NCI-H345 treated with DMSO at 0.1 percent for 48 hours (cell line): ENCODE measurements around the gene PRDM15.

Source experiments
- DNase-seq: peaks from one replicate; lab custom pipeline; 2025; ENCODE audit not compliant: unreplicated experiment; lab: John Stamatoyannopoulos, UW

Gene PRDM15

GRCh38 chr21:41887667-41888066 is 8.5 kb upstream of the PRDM15 start:
- DNase-seq: no peak

- DNase-seq: no peak
These were observed 7.2 kb upstream of the PRDM15 start for GRCh38 chr21:41886328-41886727.

DNA sequence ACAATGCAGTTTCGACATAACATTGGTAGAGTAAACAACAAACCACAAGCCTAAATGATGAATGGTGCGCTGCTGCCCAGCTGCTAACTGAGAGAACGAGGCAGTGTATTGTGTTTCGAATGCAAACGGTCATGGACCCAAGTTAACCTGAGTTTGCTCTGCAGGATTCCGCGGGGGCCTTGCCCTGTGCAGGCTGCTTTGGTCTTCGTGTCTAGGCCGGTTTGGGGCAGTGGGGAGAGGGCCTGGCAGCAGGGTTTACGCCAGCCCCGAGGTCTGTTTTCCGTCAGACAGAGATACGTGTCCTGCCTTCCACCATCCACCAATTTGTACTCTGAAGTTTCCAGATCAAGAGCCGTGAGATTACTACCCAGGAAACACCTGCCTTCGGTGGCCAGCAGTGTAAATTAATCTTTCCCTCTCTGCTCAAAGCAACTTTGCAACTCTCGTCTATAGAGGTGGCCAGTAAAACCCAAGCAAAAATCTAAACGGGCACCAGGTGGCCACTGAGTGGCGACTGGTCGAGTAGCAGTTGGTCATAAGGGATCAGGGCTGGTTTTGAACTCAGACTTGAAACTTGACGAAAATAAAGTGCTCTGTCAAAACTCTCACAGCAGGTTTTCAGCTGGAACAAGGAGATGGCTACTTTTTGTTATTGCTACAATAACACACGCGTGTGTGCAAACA is 6.3 kb upstream of the PRDM15 start:
- DNase-seq: no peak

DNA sequence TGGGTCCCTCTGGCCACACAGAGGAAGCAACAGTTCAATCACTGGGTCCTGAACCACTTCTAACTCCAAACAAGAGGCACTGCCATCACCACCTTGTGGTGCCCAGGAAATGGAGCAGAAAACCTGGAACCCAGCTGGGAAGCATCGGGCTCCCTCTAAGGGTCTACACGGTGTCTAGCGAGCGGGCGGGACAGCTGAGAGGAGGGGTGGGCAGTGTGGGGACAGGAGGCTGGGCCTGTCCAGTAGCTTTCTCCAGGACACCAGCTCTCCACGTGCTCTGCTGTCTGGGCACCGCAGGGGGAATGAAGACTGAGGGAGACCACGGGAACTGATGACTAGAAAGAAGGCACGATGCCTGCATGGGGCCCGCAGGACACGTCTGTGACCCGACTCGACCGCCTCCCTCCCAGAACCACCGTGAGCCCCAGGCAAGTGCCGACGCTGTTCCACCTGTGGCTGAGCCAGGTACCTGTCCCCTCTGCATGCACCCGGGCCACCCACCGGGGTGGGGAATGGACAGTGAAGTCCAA is 5.4 kb upstream of the PRDM15 start:
- no peak for DNase-seq

DNA sequence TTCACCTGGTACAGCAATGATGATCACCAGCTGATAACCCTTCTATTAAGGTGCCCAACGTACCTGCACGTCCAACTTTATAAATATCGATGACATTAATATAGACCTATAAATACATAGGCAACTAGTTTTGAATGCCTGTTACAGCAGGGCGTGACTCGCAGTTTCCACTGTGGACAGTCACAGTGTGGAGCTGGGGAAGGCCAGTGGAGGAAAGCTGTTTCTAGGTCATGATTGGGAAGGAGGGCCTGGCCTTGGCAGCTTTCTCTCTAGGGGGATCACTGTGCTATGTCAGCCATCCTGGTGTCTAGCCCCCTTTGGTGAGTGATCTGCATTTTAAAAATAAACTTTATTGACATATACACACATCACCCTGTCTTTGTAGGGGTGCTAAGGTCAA is 4.4 kb upstream of the PRDM15 start:
- DNase-seq: no peak

GRCh38 chr21:41881051-41881450 is 1.9 kb upstream of the PRDM15 start:
- no peak for DNase-seq

GRCh38 chr21:41880153-41880552 is 1.0 kb upstream of the PRDM15 start:
- DNase-seq: no peak

DNA sequence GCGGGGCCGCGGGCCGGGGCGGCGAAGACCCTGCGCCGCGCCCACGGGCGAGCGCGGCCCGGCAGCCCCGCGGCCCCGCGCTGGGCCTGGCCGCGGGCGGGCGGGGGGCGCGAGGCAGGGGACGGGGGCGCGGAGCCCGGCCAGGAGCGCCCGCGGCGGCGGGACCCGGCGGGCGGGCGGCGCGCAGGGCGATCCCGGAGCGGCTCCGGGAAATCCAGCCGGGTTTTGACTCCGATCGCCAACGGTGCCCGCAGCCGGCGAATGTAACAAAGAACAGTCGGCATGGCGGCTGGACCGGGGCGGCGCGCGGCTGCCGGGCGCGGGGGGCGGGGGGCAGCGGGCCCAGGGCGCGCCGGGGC is 334 bp downstream of the PRDM15 start:
- DNase-seq: peak; percentile 64

GRCh38 chr21:41877901-41878830 is 978 bp downstream of the PRDM15 start:
- DNase-seq: peak; percentile 37

DNA sequence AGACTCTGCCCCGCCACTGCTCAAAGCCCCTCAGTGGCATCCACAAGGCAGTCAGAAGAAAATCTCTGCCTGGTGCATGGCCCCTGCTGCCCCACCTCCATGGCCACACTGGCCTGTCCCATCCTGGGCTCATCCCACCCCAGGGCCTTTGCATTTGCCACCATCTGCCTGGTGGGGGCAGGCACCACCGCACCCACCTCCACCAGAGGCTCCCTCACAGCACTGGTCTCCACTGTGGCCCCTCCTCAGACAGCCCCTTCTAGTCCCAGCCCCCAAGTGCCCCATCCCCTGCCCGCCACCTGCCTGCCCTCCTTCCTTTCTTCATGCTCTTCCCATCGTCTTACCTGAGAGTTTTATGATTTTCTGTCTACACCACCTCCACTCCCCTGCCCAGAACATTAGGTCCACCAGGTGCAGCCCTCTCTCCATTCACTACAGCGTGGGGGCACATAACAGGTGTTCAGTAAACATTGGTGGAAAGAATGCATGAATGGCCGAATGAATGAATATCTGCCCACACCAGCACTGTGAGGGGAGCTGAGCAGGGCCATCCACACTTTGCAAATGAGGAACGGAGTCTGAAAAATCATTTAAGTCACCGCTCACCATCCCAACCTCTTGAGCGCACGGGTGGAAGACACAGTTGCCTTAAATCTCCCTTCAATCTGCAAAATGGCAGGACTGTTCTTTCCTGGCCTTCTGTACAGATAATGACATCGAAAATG is 2.1 kb downstream of the PRDM15 start:
- no peak for DNase-seq

DNA sequence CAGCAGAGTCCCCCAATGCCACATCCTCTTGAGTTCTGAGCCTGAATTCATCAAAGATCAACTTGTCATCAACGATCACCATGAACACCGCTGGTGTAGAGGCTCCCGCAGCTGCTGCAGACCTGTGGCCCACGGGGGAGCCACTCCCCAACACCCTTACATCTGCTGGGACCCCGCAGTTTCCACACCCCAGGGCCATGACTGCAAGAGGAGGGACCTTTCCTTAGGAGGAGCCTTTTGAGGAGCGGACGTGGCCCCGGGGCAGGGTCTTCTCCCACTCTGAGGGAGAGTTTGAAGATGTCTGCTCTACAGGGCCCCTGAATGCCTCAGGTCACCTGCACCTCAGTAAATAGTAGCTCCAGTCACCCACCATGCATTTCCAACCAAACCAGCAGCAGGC is 2.7 kb downstream of the PRDM15 start:
- DNase-seq: no peak

DNA sequence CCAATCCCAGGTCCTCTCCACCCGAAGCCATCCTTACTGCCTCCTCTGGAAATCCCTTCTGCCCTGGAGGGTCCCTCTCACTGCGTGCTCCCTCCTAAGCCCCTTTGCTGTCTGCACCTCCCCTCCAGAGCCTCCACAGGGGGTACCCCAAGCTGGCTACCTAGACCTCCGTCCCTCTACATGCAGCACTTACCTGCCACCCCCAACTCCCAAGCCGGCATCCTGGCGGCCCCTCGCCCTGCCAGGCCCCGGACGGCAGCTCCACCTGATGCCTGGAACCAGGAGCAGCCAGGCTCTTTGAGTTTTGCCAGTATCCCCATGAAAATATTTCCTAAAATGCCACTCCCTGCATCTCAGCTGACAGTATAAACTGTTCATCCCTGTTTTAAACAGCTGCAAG is 4.1 kb downstream of the PRDM15 start:
- DNase-seq: no peak

- no peak for DNase-seq
These were observed 4.5 kb downstream of the PRDM15 start for GRCh38 chr21:41874611-41875010.

DNA sequence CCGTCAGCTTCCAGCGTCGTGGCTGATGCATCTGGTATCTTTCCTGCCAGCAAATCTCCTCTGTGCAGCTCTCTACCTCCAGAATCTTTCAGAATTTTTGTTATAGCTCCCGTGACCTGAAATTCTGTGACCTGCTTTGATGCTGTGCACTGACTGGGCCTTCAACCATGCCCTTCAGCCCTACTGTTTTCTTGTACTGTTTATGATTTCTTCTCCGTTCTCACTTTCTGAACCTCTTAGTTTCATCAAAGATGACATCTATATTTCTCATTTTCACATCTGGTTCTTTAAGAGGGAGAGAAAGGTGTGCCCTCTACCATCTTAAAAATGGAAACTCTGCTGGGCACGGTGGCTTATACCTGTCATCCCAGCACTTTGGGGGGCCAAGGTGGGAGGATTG is 5.7 kb downstream of the PRDM15 start:
- no peak for DNase-seq

DNA sequence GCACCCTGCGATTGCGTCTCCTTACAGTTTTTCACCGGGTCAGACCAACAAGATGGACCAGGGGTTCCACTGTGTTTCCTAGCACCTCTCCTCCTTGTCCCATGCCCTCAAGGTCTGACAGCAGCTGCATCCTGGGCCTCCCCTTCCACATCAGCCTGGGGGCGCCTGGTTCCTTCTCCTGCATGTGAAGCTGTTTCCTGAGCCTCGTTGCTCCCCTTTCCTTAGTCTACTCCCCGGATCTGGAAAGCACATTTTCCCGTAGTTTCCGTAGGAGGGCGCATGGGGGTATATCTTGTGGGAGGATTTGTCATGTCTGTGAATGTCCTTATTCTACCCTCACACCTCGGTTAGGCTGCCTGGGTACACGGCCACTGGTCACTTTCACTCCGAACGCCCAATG is 6.1 kb downstream of the PRDM15 start:
- no peak for DNase-seq

GRCh38 chr21:41871293-41872030 is 7.7 kb downstream of the PRDM15 start:
- no peak for DNase-seq

DNA sequence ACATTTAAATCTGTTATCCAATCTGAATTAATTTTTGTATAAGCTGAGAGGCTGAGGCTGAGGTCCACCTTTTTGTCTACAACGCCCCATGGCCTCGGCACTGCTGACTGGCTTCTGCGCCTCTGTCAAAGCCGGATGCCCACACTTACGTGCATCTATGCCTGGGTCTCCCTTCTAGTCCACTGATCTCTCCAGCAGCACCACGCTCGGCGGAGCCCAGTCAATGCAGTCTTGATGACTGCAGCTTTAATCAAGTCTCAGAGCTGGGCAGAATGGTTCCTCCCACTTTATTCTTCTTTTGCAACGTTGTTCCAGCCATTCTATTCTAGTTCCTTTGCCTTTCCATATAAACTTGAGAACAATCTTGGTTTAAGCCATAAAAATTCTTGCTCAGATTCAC is 9.4 kb downstream of the PRDM15 start:
- no peak for DNase-seq

DNA sequence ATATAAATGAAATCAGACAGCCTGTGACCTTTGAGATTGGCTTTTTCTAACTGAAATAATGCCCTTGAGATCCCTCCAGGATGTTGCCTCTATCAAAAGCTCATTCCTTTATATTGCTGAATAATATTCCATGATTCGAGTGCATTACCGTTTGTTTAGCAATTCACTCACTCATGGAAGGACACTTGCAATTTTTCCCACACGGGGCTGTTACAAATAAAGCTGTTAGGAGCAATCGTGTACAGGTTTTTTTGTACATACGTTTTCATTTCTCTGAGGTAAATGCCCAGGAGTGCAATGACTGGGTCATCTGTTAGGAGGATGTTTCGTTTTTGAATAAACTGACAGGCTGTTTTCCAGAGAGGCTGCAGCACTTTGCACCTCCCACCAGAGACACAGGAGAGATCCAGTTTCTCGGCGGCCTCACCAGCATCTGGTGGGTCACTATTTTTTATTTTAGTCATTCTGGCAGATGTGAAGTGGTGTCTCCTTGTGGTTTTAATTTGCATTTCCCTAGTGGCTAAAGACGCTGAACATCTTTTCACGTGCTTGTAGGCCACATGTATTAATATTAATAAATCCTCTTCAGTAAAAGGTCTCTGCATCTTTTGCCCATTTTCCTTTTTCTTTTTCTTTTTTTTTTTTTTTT is 11.0 kb downstream of the PRDM15 start:
- no peak for DNase-seq

- DNase-seq: no peak
These were observed 11.8 kb downstream of the PRDM15 start for GRCh38 chr21:41867313-41867712.

- no peak for DNase-seq
These were observed 12.8 kb downstream of the PRDM15 start for GRCh38 chr21:41866274-41866809.
